Renal pelvis (tissue), 12 donors: ENCODE measurements around the gene DDX25. TPM values are rescaled to one million over a fixed set of nuclear protein-coding genes. Genes with fewer than 3 reads are reported as not detected.
A peak's percentile ranks its signal among the peaks of the same experiment; 100 is the strongest.
"Not testable (repeated sequence)": the region's sequence is repeated elsewhere in the genome, so short reads cannot be mapped to it uniquely, and the experiment has no call there.

Experiments
- DNase-seq: peaks from one replicate; pipeline ENCODE4 v3.0.0-alpha.2; 2013
- long read RNA-seq, 16 experiments: transcript quantifications; one replicate each; lab custom pipeline, GENCODE V29; 2026
- polyA plus RNA-seq, 3 donors: library from polyadenylated mRNA; unstranded; fragments of 120-200 nt; gene quantifications; one replicate each; pipeline ENCODE4 v1.2.1, GENCODE V29; 2013; ENCODE audit not compliant: insufficient read length in 3 of 3

DDX25 gene
- polyA plus RNA-seq: 1 to 10 TPM; 4.7 to 5.5 (median 4.8) TPM
- long read RNA-seq, donor 1, full-length matches to known transcripts: 1 of 1 reads
- long read RNA-seq, donor 1, partial matches to known transcripts: 0 of 1 reads
- long read RNA-seq, donor 1, other reads (novel, unspliced or antisense): 0 of 1 reads
- long read RNA-seq, donor 2, full-length matches to known transcripts: 2 of 2 reads
- long read RNA-seq, donor 2, partial matches to known transcripts: 0 of 2 reads
- long read RNA-seq, donor 2, other reads (novel, unspliced or antisense): 0 of 2 reads
- long read RNA-seq, donor 3: 0 reads
- long read RNA-seq, donor 4: 0 reads
- long read RNA-seq, donor 5: 0 reads
- long read RNA-seq, donor 6, full-length matches to known transcripts: 2 of 2 reads
- long read RNA-seq, donor 6, partial matches to known transcripts: 0 of 2 reads
- long read RNA-seq, donor 6, other reads (novel, unspliced or antisense): 0 of 2 reads
- long read RNA-seq, donor 7: 0 reads
- long read RNA-seq, donor 8, full-length matches to known transcripts: 1 of 1 reads
- long read RNA-seq, donor 8, partial matches to known transcripts: 0 of 1 reads
- long read RNA-seq, donor 8, other reads (novel, unspliced or antisense): 0 of 1 reads
- long read RNA-seq, donor 9: 0 reads
- long read RNA-seq, donor 10, full-length matches to known transcripts: 2 of 2 reads
- long read RNA-seq, donor 10, partial matches to known transcripts: 0 of 2 reads
- long read RNA-seq, donor 10, other reads (novel, unspliced or antisense): 0 of 2 reads
- long read RNA-seq, donor 11: 0 reads
- long read RNA-seq, donor 12, full-length matches to known transcripts: 2 of 2 reads
- long read RNA-seq, donor 12, partial matches to known transcripts: 0 of 2 reads
- long read RNA-seq, donor 12, other reads (novel, unspliced or antisense): 0 of 2 reads
- long read RNA-seq, donor 13: 0 reads
- long read RNA-seq, donor 14: 0 reads
- long read RNA-seq, donor 15, full-length matches to known transcripts: 1 of 1 reads
- long read RNA-seq, donor 15, partial matches to known transcripts: 0 of 1 reads
- long read RNA-seq, donor 15, other reads (novel, unspliced or antisense): 0 of 1 reads
- long read RNA-seq, donor 16, full-length matches to known transcripts: 2 of 2 reads
- long read RNA-seq, donor 16, partial matches to known transcripts: 0 of 2 reads
- long read RNA-seq, donor 16, other reads (novel, unspliced or antisense): 0 of 2 reads

DNA sequence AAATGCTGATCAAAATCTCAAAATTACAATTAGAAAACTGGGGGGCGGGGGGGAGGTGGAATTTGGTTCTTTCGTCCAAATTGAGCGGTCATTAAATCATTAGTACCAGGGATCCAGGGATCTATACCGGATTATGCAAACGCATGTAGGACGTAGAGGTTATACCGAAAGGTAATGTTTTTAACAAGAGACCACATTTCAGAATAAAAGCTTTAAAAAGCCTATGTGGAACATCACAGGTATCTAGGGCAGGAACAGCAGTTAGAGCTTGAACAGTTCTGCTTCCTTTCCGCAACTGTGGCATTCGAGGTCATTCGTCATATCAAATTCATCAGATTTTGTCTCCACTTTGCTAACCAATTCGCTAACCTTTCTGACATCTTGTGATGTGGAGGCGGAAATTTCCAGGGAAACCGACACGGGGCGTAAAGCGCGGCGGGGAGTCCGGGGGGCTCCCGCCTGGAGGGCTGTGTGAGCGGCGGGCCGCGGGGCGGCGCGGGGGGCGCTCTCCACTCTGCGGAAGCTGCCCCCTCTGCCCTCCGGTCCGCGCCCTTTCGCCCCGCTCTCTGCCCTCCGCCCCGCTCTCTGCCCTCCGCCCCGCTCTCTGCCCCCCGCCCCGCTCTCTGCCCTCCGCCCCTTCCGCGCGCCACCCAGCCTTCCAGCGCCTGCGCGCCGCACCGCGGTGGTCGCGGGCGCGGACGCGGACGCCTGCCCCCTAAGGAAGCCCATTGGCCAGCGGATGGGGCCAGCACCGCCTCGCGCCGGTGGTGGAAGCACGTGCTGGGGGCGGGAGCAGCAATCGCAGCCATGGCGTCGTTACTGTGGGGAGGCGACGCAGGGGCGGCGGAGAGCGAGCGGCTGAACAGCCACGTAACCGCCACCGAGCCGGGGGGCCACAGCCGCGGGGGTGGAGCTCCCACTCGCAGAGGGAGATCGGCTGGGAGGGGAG is at the start of gene DDX25:
Gene DDX25, plus strand, starts transcription at position 798 of the 949 bp plus-strand sequence. Its CDS starts 10 bp downstream, at position 808.
- DNase-seq: peak; percentile 51

GRCh38 chr11:125857670-125858069 is 46.6 kb upstream of the DDX25 start:
- not testable (repeated sequence) for DNase-seq

GRCh38 chr11:125862786-125863185 is 41.5 kb upstream of the DDX25 start:
- not testable (repeated sequence) for DNase-seq

DNA sequence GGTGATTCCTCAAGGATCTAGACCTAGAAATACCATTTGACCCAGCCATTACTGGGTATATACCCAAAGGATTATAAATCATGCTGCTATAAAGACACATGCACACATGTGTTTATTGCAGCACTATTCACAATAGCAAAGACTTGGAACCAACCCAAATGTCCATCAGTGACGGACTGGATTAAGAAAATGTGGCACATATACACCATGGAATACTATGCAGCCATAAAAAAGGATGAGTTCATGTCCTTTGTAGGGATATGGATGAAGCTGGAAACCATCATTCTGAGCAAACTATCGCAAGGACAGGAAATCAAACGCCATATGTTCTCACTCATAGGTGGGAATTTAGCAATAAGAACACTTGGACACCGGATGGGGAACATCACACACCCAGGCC is 39.0 kb upstream of the DDX25 start:
- not testable (repeated sequence) for DNase-seq

- DNase-seq: no peak
Observed at GRCh38 chr11:125869521-125869920, 34.8 kb upstream of the DDX25 start.

DNA sequence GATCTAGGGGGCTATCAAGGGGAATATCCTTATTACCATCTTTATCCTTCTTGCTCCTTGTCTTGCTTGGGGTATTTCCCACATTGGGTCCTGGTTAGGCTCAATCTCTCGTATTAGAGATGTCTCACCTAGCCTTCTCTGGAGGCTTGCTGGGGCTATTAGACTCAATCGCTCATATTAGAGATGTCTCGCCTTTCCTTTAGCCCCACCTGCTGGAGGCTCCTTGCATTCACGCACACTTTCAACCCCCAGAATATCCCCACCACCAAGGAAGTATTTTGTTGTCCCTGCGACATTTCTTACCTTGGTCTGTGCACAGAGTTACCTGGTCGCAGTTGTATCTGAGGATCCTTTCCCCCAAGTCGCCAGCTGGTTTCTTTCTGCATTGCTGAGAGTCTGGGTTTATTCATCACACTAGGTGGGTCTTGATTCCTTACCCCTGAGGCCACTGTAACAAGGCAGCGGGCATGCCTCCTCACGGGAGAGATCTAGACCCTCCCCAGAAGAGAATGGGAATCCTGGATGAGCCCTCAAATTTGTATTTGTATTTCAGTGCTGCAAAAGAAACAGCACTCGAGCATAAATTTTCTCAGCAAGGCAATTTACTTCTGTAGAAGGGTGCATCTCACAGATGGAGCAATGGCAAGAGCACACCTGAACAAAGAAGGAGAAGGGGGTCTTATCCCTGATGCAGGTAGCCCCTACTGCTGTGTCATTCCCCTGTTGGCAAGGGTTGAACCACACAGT is 32.7 kb upstream of the DDX25 start:
- no peak for DNase-seq

DNA sequence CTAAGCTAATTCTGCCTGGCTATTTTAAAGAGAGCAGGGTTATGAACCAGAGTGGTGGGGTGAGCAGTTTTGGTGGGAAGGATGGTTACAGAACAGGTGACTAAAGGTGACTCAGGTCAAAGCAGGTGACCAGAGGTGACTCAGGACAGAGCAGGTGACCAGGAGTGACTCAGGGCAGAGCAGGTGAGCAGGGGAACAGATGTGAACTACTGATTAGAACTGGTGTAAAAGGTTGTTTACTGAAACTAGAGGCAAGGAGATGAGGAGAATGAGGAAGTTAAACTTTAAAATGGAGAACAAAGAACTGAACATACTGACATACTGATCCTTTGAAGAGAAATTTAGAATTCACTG is 32.2 kb upstream of the DDX25 start:
- no peak for DNase-seq

DNA sequence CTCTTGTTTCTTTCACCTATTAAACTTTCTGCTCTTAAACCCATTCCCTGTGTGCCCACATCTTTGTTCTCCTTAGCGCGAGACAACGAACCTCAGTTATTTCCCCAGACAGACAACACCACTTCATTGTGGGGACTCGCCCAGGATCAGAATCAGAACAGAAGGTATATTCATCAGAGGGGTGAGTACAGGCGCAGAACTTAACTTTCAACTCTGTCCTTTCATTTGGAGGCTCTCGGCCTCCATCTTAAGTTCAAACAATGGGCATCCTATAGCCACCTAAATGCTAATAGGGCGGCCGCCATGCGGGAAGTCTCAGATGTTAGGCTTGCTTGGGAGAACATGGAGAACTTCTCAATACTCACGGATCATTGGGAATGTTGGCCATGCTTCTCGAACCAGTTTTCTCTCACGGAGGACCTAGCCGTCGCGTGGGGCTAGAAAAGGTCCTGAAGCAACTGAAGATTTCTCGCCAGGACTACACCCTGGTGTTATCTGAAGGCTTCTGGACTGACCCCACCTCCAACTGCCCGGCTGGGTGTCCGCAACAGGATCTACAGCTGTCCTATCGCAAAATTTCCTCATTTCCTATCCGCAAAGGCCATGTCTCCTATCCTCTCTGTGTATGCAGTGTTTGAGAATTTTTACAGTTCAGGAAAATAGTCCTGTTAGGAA is 30.3 kb upstream of the DDX25 start:
- no peak for DNase-seq

- peak; percentile 61 for DNase-seq
Observed at GRCh38 chr11:125874556-125875124, 29.7 kb upstream of the DDX25 start.

DNA sequence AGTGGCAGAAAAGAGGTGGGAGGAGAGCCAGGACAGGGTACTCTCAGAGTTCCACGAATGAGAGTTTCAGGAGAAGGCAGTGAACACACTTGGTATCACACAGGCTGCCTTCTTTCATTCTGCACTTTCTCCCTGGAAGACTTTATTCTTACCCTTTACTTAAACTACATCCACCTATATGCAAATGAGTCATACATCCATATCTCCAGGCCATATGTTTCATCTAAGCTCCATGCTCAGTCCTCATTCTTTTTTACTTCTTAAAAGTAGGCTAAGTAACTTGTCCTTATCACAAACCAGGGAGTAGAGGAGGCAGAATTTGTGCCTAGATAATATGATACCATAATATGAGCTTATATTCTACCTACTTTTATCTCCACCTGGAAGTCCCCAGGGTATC is 23.0 kb upstream of the DDX25 start:
- DNase-seq: no peak

DNA sequence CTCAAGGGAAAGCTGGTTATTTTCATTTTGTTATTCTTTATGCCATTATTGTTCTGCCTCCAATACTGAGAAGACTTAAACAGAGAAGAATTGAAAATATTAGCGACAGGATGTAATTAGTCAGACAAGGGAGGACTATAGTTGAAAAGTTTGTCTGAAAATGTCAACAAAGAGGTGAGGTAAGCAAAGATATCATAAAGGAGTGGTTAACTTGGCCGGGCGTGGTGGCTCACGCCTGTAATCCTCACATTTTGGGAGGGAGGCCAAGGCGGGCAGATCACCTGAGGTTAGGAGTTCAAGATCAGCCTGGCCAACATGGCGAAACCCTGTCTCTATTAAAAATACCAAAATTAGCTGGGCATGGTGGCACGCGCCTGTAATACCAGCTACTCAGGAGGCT is 20.9 kb upstream of the DDX25 start:
- DNase-seq: no peak

DNA sequence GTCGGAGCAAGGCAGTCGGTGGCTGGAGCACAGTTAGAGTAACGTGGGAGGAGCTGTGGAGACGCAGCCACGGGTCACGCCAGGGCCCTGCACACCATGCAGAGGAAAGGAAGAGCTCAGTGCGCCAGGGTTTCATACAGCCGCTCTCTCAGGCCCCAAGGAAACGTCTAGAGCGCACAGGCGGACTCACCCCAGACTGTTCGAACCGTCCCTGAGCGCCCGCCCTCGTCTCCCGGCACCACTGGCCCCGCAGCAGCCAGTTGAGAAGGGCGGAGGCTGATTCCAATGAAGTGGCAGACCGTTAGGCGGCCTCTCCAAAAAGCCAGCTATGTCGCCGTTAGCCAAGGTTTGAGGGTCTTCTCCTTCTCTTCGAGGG is 17.3 kb upstream of the DDX25 start:
- DNase-seq: peak; percentile 21

GRCh38 chr11:125887373-125888324 is 16.7 kb upstream of the DDX25 start, which contains the start of gene HYLS1:
TSS of gene HYLS1 (plus strand) at chr11:125887668. CDS start at chr11:125899369, 11,701 bp downstream.
- DNase-seq: peak; percentile 93

GRCh38 chr11:125890447-125891100 is 13.7 kb upstream of the DDX25 start:
- no peak for DNase-seq

DNA sequence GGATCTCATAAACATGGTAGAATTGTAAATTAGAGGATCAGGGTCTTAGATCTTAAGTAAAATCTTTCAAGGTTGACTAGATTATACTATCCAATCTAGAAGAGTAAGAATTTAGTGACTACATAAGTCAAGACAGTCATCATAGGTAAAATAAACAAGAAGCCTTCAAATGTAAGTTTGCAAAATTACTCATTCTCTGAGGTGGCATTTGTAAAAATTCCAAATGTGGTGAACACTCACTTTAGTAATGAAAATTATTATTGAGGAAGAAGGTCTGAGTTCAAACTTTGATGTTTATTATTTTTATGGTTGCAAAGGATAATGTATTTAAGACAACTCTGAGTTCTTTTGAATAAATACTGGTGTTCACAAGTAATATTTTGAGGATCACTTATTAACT is 12.2 kb upstream of the DDX25 start:
- DNase-seq: no peak

DNA sequence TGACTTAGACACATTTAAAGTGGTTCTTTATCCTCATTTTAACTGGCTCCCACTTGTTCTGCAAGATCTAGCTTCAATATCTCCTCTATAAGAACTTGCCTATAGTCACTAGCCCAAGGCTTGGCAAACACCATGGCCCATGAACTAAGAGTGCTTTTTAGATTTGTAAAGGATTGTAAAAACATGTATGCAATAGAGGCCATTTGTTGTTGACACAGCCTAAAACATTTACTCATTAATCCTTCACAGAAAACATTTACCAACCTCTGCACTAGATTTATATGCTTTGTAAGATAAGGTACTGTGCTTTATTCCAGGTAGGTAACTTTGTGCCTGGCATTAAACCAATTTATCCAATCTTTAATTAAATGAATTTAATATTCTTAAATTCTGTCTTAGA is 11.3 kb upstream of the DDX25 start:
- no peak for DNase-seq

- no peak for DNase-seq
Observed at GRCh38 chr11:125901872-125902271, 2.4 kb upstream of the DDX25 start.
